OCI-LY1 (cell line): ENCODE results near the gene BCL11A.

Experiments used
- H2AFZ ChIP-seq: fragments of 200-600 bp; sonication (generic), shearing (Covaris generic); 2 replicates; pipeline ENCODE4 v1.6.0; 2014; ENCODE audit warnings: antibody characterized with exemption, mild to moderate bottlenecking, low read length
- H3F3A ChIP-seq: fragments of 200-600 bp; sonication (generic), shearing (Covaris generic); 2 replicates; pipeline ENCODE4 v1.6.0; 2014; ENCODE audit warnings: mild to moderate bottlenecking, antibody characterized with exemption, low read length, moderate library complexity; ENCODE audit not compliant: insufficient read depth
- H3K27ac ChIP-seq: fragments of 200-600 bp; sonication (generic); 2 replicates; pipeline ENCODE4 v1.5.1; 2014; ENCODE audit warnings: low read length, mixed run types, mild to moderate bottlenecking, low read depth; ENCODE audit not compliant: poor library complexity, severe bottlenecking
- H3K27me3 ChIP-seq: fragments of 200-600 bp; sonication (generic); 2 replicates; pipeline ENCODE4 v1.6.0; 2014; ENCODE audit warnings: antibody characterized with exemption, mild to moderate bottlenecking, low read length, moderate library complexity; ENCODE audit not compliant: insufficient read depth
- H3K36me3 ChIP-seq: fragments of 200-600 bp; sonication (generic); 2 replicates; pipeline ENCODE4 v1.6.1; 2014; ENCODE audit warnings: mild to moderate bottlenecking, antibody characterized with exemption, low read length, moderate library complexity, mixed read lengths; ENCODE audit not compliant: insufficient read depth
- H3K4me1 ChIP-seq: fragments of 200-600 bp; sonication (generic); 2 replicates; pipeline ENCODE4 v1.5.1; 2014; ENCODE audit warnings: mild to moderate bottlenecking, low read length, moderate library complexity; ENCODE audit not compliant: insufficient read depth, severe bottlenecking
- H3K4me2 ChIP-seq: fragments of 200-600 bp; sonication (generic), shearing (Covaris generic); 2 replicates; pipeline ENCODE4 v1.6.1; 2014; ENCODE audit warnings: low read length
- H3K4me3 ChIP-seq: fragments of 200-600 bp; sonication (generic); 2 replicates; pipeline ENCODE4 v1.5.1; 2014; ENCODE audit warnings: low read length, low read depth, mild to moderate bottlenecking, mixed read lengths; ENCODE audit not compliant: poor library complexity, severe bottlenecking
- H3K79me2 ChIP-seq: fragments of 200-600 bp; shearing (Covaris generic); 2 replicates; pipeline ENCODE4 v1.6.1; 2016; ENCODE audit warnings: mixed run types, low read length, mixed read lengths; ENCODE audit not compliant: insufficient read depth
- H3K9ac ChIP-seq: fragments of 200-600 bp; sonication (generic), shearing (Covaris generic); 2 replicates; pipeline ENCODE4 v1.6.1; 2014; ENCODE audit warnings: mild to moderate bottlenecking, low read length, mixed read lengths
- H3K9me2 ChIP-seq: fragments of 200-600 bp; sonication (generic), shearing (Covaris generic); 2 replicates; pipeline ENCODE4 v1.6.1; 2014; ENCODE audit warnings: low read depth, mild to moderate bottlenecking, low read length, mixed read lengths
- H3K9me3 ChIP-seq: fragments of 200-600 bp; shearing (Covaris generic); 2 replicates; pipeline ENCODE4 v1.6.1; 2014; ENCODE audit warnings: low read length, mixed read lengths
- H4K20me1 ChIP-seq: fragments of 200-600 bp; sonication (generic), shearing (Covaris generic); 2 replicates; pipeline ENCODE4 v1.6.0; 2016; ENCODE audit warnings: mild to moderate bottlenecking, low read length; ENCODE audit not compliant: insufficient read depth
- CTCF ChIP-seq: fragments of 200-600 bp; sonication (generic), shearing (Covaris generic); IDR thresholded peaks from 2 replicates; pipeline ENCODE4 v1.5.1; 2017; ENCODE audit warnings: mild to moderate bottlenecking, antibody characterized with exemption, low read length, moderate library complexity, mixed read lengths
- EZH2 ChIP-seq: fragments of 200-600 bp; sonication (generic), shearing (Covaris generic); IDR thresholded peaks from 2 replicates; pipeline ENCODE4 v1.8.0; 2017; ENCODE audit warnings: borderline replicate concordance, mixed run types, mild to moderate bottlenecking, antibody characterized with exemption, low read length, moderate library complexity, mixed read lengths

Gene BCL11A

GRCh38 chr2:60445684-60446179 is 107.7 kb downstream of the BCL11A start:
- H3K27me3 ChIP-seq = no peaks in the 10 kb centered on the region

GRCh38 chr2:60442608-60443007 is 110.8 kb downstream of the BCL11A start:
- H3K79me2 ChIP-seq = no peaks in the 10 kb centered on the region
- H3K4me2 ChIP-seq = no peak overlapping the region
- TF ChIP-seq EZH2 = no peak
- TF ChIP-seq CTCF = no peak
- H3K27ac ChIP-seq = no peak overlapping the region
- H3K36me3 ChIP-seq = no peaks in the 10 kb centered on the region
- H3F3A ChIP-seq = no peaks in the 10 kb centered on the region
- H3K4me1 ChIP-seq = peaks cover 41% of the 10 kb centered on the region
- H4K20me1 ChIP-seq = no peaks in the 10 kb centered on the region
- no peaks in the 10 kb centered on the region for H3K27me3 ChIP-seq
- no peak overlapping the region for H2AFZ ChIP-seq
- H3K9me2 ChIP-seq = no peaks in the 10 kb centered on the region
- H3K9ac ChIP-seq = no peak overlapping the region
- H3K4me3 ChIP-seq = no peak overlapping the region
- no peaks in the 10 kb centered on the region for H3K9me3 ChIP-seq

More at GRCh38 chr2:60445684-60446179, 107.7 kb downstream of the BCL11A start:
- Histone ChIP-seq H4K20me1 (no peaks in the 10 kb centered on the region), H3K4me3 (no peak overlapping the region), H3K79me2 (no peaks in the 10 kb centered on the region), H3F3A (no peaks in the 10 kb centered on the region), H3K4me2 (peak overlapping the region; percentile 41; the same call in 1 of the 2 replicates), H3K9ac (no peak overlapping the region; the same call in 1 of the 2 replicates), H3K4me1 (peaks cover 30% of the 10 kb centered on the region), H3K9me3 (no peaks in the 10 kb centered on the region), H3K9me2 (no peaks in the 10 kb centered on the region), H3K27ac (peak overlapping the region; percentile 82), H2AFZ (no peak overlapping the region), H3K36me3 (no peaks in the 10 kb centered on the region)
- no peak for TF ChIP-seq EZH2
- TF ChIP-seq CTCF = no peak

- TF ChIP-seq EZH2 (no peak), CTCF (no peak)
- Histone ChIP-seq H2AFZ (no peak overlapping the region), H3K36me3 (no peaks in the 10 kb centered on the region), H3K27ac (no peak overlapping the region), H3K4me1 (peaks cover 33% of the 10 kb centered on the region), H3K79me2 (no peaks in the 10 kb centered on the region), H3K4me2 (no peak overlapping the region), H3K9me3 (no peaks in the 10 kb centered on the region), H3F3A (no peaks in the 10 kb centered on the region), H3K27me3 (no peaks in the 10 kb centered on the region), H3K9me2 (no peaks in the 10 kb centered on the region), H4K20me1 (no peaks in the 10 kb centered on the region), H3K4me3 (no peak overlapping the region), H3K9ac (no peak overlapping the region)
Measured at GRCh38 chr2:60441800-60442199, 111.7 kb downstream of the BCL11A start.
